Naive thymus-derived CD8-positive, alpha-beta T cell (primary cell): ENCODE results near the gene KIAA2012. TPM values are rescaled to one million over a fixed set of nuclear protein-coding genes. Genes with fewer than 3 reads are reported as not detected.
A peak's percentile ranks its signal among the peaks of the same experiment; 100 is the strongest.

Experiments
- ATAC-seq, 2 donors: fragments of 150-1000 bp; cut with Tn5 transposase in 1 of 2; sonication (Bioruptor Pico), chemical (Tn5 transposase) in 1 of 2; 1 replicate in 1 of 2; 2 replicates in 1 of 2; pipeline ENCODE4 v1.10.0; 2021; ENCODE audit warnings: mild to moderate bottlenecking in 2 of 2, moderate library complexity in 2 of 2
- POLR2A ChIA-PET: fragments of 350-600 bp; sonication (Branson Sonifier 250); formaldehyde crosslinking; loops from one replicate; lab custom pipeline; 2021; ENCODE audit warnings: antibody characterized with exemption; lab: Charles Lee
- DNase-seq, 10 donors: peaks; one replicate each; pipeline versions ENCODE4 v3.0.0 to v3.0.0-alpha.2; 2020 to 2022
- H3K27ac Mint-ChIP-seq, 10 donors: one replicate each; pipeline ENCODE4 v1.8.0; 2020 to 2022; ENCODE audit warnings: mild to moderate bottlenecking in 10 of 10, mixed read lengths in 10 of 10, moderate library complexity in 4 of 10, inconsistent platforms in 1 of 10
- H3K27me3 Mint-ChIP-seq, 5 donors: one replicate each; pipeline ENCODE4 v1.8.0; 2021 to 2022; ENCODE audit warnings: mixed read lengths in 5 of 5
- H3K36me3 Mint-ChIP-seq, 3 donors: one replicate each; pipeline ENCODE4 v1.8.0; 2020 to 2022; ENCODE audit warnings: mixed read lengths in 3 of 3, mild to moderate bottlenecking in 2 of 3, inconsistent platforms in 1 of 3
- H3K4me1 Mint-ChIP-seq, 4 donors: one replicate each; pipeline ENCODE4 v1.8.0; 2021 to 2022; ENCODE audit warnings: mixed read lengths in 4 of 4
- H3K4me3 Mint-ChIP-seq, 10 donors: one replicate each; pipeline ENCODE4 v1.8.0; 2020 to 2022; ENCODE audit warnings: mild to moderate bottlenecking in 10 of 10, mixed read lengths in 10 of 10, moderate library complexity in 6 of 10, inconsistent platforms in 1 of 10
- H3K9me3 Mint-ChIP-seq, 9 donors: one replicate each; pipeline ENCODE4 v1.8.0; 2020 to 2022; ENCODE audit warnings: mixed read lengths in 9 of 9, mild to moderate bottlenecking in 3 of 9, inconsistent platforms in 1 of 9, moderate library complexity in 1 of 9
- polyA plus RNA-seq, 3 donors: library from polyadenylated mRNA; unstranded; fragments of 300-500 nt; fragmentation: Illumina TruSeq; gene quantifications; one replicate each; pipeline ENCODE4 v1.2.3, GENCODE V29; 2021
- total RNA-seq, 8 experiments: library from RNA in 2 of 8; stranded (reverse) in 2 of 8; gene quantifications; one replicate each; pipeline ENCODE4 v1.2.3 and lab custom pipeline; 2021 to 2026

Gene KIAA2012
- total and polyA plus RNA-seq, 5 experiments from 2014 or later: not detected

DNA sequence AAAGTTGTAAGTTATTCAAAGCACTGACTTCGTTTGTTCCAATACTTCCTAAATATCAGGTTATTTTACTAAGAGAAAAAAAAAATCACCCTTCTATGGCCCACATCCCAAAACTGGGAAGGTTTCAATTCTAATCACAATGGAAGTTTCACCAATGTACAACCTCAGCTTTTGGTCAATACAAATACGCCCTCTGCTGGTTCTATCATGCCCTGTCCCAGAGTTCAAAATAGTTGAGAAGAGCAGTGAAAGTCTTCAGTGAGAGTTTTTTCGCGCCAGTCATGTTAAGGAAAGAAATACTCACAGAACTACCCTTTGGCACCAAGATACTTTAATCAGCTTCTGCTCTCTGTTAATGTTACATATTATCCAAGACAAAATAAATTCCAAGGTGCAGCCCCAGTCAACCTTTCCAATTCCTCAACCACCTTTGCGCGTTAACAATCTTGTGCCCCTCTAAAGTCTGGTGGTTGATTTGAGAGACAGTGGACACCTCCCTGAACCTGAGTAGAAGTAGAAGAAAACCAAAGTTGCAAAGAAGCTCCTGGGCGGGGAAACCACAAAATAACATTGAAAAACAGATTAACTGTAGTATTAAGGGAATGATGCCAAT is 105.4 kb downstream of the KIAA2012 start:
- H3K27ac Mint-ChIP-seq: no peak overlapping the region
- ATAC-seq: peak; percentile 68 to 70
- peaks cover 0 to 1% (median 0%) of the 10 kb centered on the region in 4 donors for H3K4me1 Mint-ChIP-seq
- DNase-seq: peak; percentile 8 to 71 (median 51)
- peaks cover 0 to 11% (median 0%) of the 10 kb centered on the region in 5 donors for H3K27me3 Mint-ChIP-seq
- peaks cover 0 to 1% (median 0%) of the 10 kb centered on the region in 3 donors for H3K36me3 Mint-ChIP-seq
- no peaks in the 10 kb centered on the region for H3K9me3 Mint-ChIP-seq
- POLR2A ChIA-PET: no interaction called here
- no peak overlapping the region for H3K4me3 Mint-ChIP-seq

DNA sequence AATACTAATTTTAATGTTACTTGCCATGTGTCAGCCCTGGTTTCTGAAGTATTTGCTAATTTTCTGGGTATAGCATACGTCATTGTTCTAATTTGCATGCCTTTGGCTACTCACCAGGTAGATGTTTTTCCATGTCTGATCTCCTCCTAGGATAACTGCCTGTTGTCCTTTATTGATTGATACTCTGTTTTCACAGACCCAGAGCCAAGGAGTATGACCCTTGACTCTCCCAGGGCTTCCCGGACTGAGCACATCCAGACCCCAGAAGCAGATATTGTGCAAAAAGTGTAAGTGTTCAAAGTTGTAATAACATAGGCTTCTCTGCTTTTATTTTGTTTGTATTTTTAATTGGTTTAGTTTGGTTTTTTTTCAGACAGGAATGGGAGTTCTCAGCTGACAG is 111.5 kb downstream of the KIAA2012 start:
- no peak for DNase-seq
- Mint-ChIP-seq H3K4me3 (no peak overlapping the region), H3K9me3 (no peaks in the 10 kb centered on the region), H3K4me1 (no peaks in the 10 kb centered on the region), H3K27ac (no peak overlapping the region), H3K27me3 (peaks cover 0 to 12% (median 9%) of the 10 kb centered on the region in 5 donors), H3K36me3 (peaks cover 0 to 1% (median 0%) of the 10 kb centered on the region in 3 donors)
- no peak for ATAC-seq
- POLR2A ChIA-PET: no interaction called here

DNA sequence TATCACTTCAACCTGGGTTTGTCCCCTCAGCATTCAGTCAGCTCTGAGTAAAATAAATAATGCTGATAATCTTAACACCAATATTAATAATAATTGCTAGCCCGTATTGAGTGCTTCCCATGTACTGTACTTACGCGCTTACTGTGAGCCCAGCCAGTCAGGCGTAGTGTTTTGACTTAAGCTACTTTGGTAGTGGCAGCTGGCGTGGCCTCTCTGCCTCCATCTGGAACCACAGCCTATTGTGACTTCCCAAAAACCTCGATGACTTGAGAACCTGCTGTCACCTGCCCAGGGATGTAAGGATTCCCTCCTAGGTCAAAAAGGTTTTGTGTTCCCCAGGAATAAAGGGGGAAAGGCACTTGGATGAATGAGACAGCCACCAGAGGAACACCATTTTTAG is 112.1 kb downstream of the KIAA2012 start:
- Mint-ChIP-seq H3K27me3 (peaks cover 0 to 11% (median 9%) of the 10 kb centered on the region in 5 donors), H3K27ac (no peak overlapping the region), H3K36me3 (peaks cover 0 to 1% (median 0%) of the 10 kb centered on the region in 3 donors), H3K9me3 (no peaks in the 10 kb centered on the region), H3K4me1 (no peaks in the 10 kb centered on the region), H3K4me3 (no peak overlapping the region)
- POLR2A ChIA-PET: interaction anchor here (0.6 kb wide), 1 partner anchor 327 kb away, joined by 4 read pairs; no protein-coding TSS in a partner anchor
- ATAC-seq (no peak), DNase-seq (no peak)

DNA sequence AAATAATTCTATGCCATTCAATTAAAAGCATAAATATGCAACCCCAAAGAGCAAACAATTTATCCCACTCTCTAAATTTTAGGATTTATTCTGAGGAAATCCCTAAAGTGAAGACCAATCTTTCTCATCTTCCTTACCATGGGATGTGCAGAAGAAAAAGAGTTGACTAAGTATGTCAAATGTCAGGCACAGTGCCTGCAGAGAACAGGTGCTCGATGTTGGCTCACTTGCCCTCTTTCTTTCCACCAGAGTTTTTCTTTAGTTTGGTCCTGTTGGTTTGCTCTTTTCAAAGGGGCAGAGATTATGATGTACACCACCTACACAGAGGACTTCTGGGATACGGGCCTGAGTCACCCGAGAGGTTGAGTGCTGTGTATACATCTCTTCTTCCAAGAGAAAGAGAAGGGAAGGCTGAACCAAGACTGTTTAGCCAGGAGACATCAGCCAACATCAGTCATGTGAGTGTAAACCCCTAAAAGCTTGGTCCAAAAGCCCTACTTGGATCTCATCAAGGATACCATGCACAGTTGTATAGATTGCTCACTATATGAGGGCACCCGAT is 113.7 kb downstream of the KIAA2012 start:
- Mint-ChIP-seq H3K4me3 (no peak overlapping the region), H3K36me3 (peaks cover 0 to 1% (median 0%) of the 10 kb centered on the region in 3 donors), H3K27me3 (peaks cover 0 to 13% (median 9%) of the 10 kb centered on the region in 5 donors), H3K9me3 (no peaks in the 10 kb centered on the region), H3K4me1 (no peaks in the 10 kb centered on the region), H3K27ac (no peak overlapping the region)
- POLR2A ChIA-PET: no interaction called here
- DNase-seq: no peak
- no peak for ATAC-seq

DNA sequence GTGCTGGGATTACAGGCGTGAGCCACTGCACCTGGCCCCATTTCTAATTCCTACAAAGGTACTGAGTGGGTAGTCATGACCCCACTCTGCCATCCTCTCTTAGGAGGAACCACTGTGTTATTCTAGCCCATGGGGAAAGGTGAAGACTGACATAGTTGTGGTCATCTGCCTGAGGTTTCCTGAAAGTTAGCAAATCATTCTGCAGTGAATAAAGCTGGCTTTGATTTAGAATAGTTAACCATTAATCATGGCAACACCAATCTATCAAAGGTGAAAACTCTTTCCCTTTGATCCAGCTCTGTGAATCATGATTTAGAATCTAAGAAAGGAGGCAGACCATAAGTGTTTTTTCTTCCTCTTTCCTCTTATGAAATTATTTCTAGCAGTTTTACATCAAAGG is 114.5 kb downstream of the KIAA2012 start:
- Mint-ChIP-seq H3K27ac (no peak overlapping the region), H3K4me1 (no peaks in the 10 kb centered on the region), H3K36me3 (peaks cover 0 to 1% (median 0%) of the 10 kb centered on the region in 3 donors), H3K4me3 (no peak overlapping the region), H3K9me3 (no peaks in the 10 kb centered on the region), H3K27me3 (peaks cover 0 to 13% (median 9%) of the 10 kb centered on the region in 5 donors)
- POLR2A ChIA-PET: no interaction called here
- DNase-seq: no peak
- ATAC-seq: no peak

DNA sequence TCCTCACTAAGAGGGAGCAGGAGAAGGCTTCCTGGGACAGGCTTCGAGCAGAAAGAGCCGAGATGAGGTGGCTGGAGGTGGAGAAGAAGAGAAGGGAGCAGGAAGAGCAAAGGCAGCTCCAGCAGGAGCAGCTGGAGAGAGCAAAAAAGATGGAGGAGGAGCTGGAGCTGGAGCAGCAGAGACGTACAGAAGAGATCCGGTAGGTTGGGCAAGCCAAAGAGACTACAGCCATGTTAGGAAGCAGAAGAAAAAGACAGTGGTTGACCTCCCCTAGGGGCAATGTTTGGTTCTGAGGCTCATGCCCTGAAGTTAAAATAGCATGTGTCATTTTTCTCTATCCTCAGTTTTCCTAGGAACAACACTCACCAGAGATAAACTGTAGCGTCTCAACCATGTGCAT is 120.2 kb downstream of the KIAA2012 start:
- Mint-ChIP-seq H3K27me3 (peaks cover 4 to 22% (median 15%) of the 10 kb centered on the region in 5 donors), H3K4me3 (no peak overlapping the region), H3K4me1 (peaks cover 0 to 2% (median under 1%) of the 10 kb centered on the region in 4 donors), H3K27ac (peak overlapping the region in 1 of 10 donors; percentile 48), H3K9me3 (no peaks in the 10 kb centered on the region), H3K36me3 (peaks cover 0 to 6% (median 0%) of the 10 kb centered on the region in 3 donors)
- ATAC-seq: no peak
- DNase-seq: no peak
- POLR2A ChIA-PET: no interaction called here

DNA sequence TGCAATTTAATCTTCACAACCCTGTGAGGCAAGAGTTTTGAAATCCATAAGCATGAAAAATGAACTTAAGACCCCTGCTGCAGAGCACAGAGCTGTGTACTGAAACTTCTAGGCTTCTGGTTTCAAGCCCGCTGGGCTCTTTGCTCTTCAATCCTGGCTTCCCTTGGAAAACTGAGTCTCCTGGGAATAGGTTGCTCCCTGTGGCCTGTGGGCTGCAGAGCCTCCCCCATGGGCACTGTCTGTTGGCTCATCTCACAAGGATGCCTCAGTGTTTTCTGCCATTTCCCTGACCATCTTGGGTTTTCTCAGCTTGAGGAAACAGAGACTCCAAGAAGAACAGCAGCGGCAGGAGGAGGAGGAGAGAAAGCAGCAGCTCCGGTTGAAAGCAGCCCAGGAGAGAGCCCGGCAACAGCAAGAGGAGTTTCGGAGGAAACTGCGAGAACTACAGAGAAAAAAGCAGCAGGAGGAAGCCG is 120.9 kb downstream of the KIAA2012 start:
- Mint-ChIP-seq H3K9me3 (no peaks in the 10 kb centered on the region), H3K36me3 (peaks cover 0 to 6% (median 0%) of the 10 kb centered on the region in 3 donors), H3K4me1 (peaks cover 0 to 2% (median under 1%) of the 10 kb centered on the region in 4 donors), H3K27me3 (peaks cover 4 to 22% (median 15%) of the 10 kb centered on the region in 5 donors), H3K4me3 (no peak overlapping the region), H3K27ac (no peak overlapping the region)
- DNase-seq (no peak), ATAC-seq (no peak)
- POLR2A ChIA-PET: no interaction called here

DNA sequence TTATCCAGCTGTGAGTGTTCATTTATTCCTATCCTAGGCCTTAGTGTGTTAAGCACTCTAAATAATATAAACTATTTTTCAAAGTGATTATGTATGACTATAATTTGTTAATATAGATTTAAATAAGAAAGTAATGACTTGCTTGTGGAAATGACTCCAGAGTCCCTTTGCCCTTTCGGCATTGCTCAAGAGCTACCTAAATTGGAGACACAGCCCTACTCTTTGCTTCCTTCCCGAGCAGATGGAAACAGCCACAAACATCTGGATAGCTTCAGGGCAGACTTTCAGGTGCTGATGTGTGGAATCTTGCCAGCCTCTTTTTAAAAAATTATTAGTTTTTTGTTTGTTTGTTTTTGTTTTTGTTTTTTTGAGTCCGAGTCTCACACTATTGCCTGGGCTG is 121.4 kb downstream of the KIAA2012 start:
- Mint-ChIP-seq H3K36me3 (peaks cover 0 to 6% (median 0%) of the 10 kb centered on the region in 3 donors), H3K9me3 (no peaks in the 10 kb centered on the region), H3K4me1 (peaks cover 0 to 2% (median under 1%) of the 10 kb centered on the region in 4 donors), H3K27ac (no peak overlapping the region), H3K4me3 (no peak overlapping the region), H3K27me3 (peaks cover 4 to 22% (median 15%) of the 10 kb centered on the region in 5 donors)
- POLR2A ChIA-PET: no interaction called here
- DNase-seq (no peak), ATAC-seq (no peak)

DNA sequence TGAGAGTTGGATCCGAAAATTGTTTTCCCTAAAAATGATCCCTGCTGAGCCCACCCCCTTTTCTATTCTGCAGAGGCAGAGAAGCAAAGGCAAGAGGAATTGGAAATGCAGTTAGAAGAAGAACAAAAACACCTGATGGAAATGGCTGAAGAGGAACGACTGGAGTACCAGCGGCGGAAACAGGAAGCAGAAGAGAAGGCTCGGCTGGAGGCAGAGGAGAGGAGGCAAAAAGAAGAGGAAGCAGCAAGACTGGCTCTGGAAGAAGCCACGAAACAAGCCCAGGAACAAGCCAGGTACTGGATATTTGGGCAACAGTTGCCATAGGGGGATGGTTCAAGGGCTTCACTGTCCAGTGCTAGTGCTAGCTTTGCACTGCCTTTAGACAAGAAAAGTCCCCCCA is 123.7 kb downstream of the KIAA2012 start:
- H3K27ac Mint-ChIP-seq: no peak overlapping the region
- POLR2A ChIA-PET: no interaction called here
- H3K4me1 Mint-ChIP-seq: peaks cover 0 to 2% (median under 1%) of the 10 kb centered on the region in 4 donors
- ATAC-seq (no peak), DNase-seq (no peak)
- no peak overlapping the region for H3K4me3 Mint-ChIP-seq
- H3K27me3 Mint-ChIP-seq: peaks cover 2 to 22% (median 15%) of the 10 kb centered on the region in 5 donors
- H3K36me3 Mint-ChIP-seq: peaks cover 0 to 8% (median 2%) of the 10 kb centered on the region in 3 donors
- H3K9me3 Mint-ChIP-seq: no peaks in the 10 kb centered on the region

DNA sequence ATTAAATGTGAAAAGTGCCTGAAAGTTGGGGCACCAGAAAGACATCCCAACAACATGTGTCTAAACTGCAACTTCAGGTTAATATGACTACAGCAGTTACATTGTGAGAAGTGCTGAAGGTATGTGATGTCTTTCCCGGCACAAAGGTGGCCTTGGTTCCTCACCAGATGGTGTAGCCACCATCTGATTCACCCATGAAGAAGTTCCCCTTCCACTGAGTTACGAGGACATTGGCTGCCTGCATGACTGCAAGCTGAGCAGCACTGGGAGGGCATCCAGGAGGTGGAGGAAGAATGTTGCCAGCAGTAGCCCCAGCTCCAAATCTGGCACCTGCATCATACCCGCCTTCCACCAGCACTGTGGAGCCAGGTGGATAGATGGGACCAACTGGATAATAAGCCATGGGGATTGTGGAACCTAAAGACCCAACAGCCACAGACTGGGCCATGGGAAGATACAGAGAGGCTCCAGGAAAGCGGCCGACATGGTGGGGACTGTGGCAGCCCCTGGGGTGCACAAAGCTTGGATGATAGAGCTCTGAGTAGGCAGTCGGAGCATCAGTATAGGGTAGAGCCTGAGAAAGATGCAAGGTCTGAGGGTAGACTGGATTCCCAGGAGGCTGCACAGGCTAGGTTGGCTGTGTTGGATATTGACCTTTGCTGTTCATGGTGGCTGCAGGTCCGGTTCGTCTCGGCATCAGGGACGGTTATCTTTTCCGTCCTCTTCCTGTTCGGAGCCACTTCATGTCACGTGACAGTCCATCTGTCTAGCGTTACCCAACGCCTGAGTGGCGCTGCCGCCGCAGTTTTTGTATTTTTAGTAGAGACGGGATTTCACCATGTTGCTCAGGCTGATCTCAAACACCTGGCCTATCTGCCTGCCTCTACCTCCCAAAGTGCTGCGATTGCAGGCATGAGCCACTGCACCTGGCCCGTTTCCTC is 128.4 kb downstream of the KIAA2012 start:
- Mint-ChIP-seq H3K36me3 (peaks cover 0 to 17% (median 13%) of the 10 kb centered on the region in 3 donors), H3K4me1 (peaks cover 0 to 6% (median 1%) of the 10 kb centered on the region in 4 donors), H3K27ac (peak overlapping the region in 2 of 10 donors; percentile 28 to 53), H3K9me3 (no peaks in the 10 kb centered on the region), H3K4me3 (no peak overlapping the region), H3K27me3 (peaks cover 2 to 9% (median 4%) of the 10 kb centered on the region in 5 donors)
- ATAC-seq: no peak
- no peak for DNase-seq
- POLR2A ChIA-PET: no interaction called here

DNA sequence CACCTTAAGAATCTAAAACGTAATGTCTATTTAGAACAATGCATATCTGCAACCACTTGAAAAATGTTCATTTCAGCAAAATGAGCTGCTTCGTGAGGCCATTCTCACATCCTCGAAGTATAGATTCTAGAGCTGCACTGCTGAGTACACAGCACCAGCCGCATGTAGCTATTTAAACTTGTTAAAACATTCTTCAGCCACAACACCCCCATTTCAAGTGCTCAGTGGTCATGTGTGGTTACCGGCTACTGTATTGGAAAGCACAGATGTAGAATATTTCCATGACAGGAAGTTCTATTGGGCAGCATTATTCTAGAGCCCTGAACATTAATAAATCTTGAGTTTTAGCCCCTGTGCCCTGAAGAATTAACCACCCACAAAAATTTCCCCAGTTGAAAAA is 130.3 kb downstream of the KIAA2012 start:
- POLR2A ChIA-PET: interaction anchor here (0.7 kb wide), 1 partner anchor 942 kb away, joined by 5 read pairs; no protein-coding TSS in a partner anchor
- Mint-ChIP-seq H3K27ac (no peak overlapping the region), H3K9me3 (no peaks in the 10 kb centered on the region), H3K27me3 (no peaks in the 10 kb centered on the region), H3K4me3 (no peak overlapping the region), H3K4me1 (peaks cover 0 to 4% (median 0%) of the 10 kb centered on the region in 4 donors), H3K36me3 (peaks cover 0 to 32% (median 17%) of the 10 kb centered on the region in 3 donors)
- ATAC-seq (no peak), DNase-seq (no peak)

DNA sequence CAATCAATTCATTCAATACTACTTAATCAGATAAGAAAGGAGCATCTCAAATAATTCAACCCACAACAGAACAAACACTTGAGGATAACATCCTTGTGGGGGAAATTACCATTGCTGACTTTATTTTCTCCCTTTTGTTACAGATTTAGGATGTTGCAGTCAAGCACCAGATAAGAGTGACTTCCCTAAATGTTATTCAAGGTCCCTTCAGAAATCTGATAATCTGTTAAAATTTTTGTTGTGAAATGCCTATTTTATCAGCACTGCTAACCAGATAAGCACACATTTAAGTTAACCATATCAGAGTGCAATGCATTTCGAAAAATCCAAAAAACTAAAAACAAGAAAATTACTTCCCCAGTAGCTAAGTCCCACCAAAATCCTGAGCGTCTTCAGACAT is 131.8 kb downstream of the KIAA2012 start:
- H3K4me1 Mint-ChIP-seq: peaks cover 0 to 4% (median 0%) of the 10 kb centered on the region in 4 donors
- no peaks in the 10 kb centered on the region for H3K9me3 Mint-ChIP-seq
- DNase-seq (no peak), ATAC-seq (no peak)
- H3K4me3 Mint-ChIP-seq: no peak overlapping the region
- POLR2A ChIA-PET: no interaction called here
- peaks cover 0 to 45% (median 21%) of the 10 kb centered on the region in 3 donors for H3K36me3 Mint-ChIP-seq
- no peak overlapping the region for H3K27ac Mint-ChIP-seq
- no peaks in the 10 kb centered on the region for H3K27me3 Mint-ChIP-seq
